ENCODE results near the gene LZTR1. TPM values are rescaled to one million over a fixed set of nuclear protein-coding genes. Genes with fewer than 3 reads are reported as not detected.

Gene LZTR1
- total and polyA plus RNA-seq, 8 donors, result 43.0 to 71.9 (median 58.3) TPM

DNA sequence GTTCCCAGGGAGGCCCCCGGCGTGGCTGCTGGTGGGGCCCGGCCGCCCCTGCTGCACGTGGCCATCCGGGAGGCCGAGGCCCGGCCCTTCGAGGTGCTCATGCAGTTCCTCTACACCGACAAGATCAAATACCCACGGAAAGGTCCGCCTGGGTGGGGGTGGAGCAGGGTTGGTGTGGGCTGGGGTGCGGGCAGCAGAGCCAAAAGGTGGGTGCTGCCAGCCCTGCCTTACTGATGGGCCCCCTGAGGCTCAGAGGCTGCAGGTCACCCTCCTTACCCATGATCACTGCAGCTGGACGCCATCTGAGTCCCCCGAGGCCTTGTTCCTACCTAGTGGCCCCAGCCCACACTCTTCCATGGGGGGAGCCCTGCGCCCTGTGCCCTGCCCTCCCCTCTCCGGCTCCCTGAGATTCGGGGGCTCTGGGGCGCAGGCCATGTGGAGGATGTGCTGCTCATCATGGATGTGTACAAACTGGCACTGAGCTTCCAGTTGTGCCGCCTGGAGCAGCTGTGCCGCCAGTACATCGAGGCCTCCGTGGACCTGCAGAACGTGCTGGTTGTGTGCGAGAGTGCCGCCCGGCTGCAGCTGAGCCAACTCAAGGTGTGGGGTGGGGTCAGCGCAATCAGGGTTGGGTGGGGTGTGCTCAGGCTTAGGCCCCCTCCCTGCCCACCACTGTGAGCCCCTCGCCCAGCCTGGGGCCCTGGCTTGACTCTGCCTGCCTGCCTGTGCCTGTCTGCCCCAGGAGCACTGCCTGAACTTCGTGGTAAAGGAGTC is 12.2 kb downstream of the LZTR1 start:
- H3K36me3 ChIP-seq, result peaks cover 0 to 94% of the 10 kb centered on the region in 2 donors

DNA sequence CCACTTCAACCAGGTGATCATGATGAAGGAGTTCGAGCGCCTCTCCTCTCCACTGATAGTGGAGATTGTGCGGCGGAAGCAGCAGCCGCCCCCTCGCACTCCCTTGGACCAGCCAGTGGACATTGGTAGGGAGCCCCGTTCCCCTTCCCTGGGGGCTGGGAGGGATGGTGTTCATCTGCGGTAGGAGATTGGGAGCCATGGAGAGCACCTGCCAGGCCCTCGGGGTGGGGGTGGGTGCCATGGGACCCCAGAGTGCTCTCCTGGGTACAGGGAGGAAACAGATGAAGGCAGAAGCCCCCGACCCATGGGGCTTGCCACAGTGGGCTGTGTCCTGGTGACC is 12.8 kb downstream of the LZTR1 start:
- TF ChIP-seq, protein P1, sequence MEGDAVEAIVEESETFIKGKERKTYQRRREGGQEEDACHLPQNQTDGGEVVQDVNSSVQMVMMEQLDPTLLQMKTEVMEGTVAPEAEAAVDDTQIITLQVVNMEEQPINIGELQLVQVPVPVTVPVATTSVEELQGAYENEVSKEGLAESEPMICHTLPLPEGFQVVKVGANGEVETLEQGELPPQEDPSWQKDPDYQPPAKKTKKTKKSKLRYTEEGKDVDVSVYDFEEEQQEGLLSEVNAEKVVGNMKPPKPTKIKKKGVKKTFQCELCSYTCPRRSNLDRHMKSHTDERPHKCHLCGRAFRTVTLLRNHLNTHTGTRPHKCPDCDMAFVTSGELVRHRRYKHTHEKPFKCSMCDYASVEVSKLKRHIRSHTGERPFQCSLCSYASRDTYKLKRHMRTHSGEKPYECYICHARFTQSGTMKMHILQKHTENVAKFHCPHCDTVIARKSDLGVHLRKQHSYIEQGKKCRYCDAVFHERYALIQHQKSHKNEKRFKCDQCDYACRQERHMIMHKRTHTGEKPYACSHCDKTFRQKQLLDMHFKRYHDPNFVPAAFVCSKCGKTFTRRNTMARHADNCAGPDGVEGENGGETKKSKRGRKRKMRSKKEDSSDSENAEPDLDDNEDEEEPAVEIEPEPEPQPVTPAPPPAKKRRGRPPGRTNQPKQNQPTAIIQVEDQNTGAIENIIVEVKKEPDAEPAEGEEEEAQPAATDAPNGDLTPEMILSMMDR (IDR thresholded peaks at IDR 0.05), result no peak
- Histone ChIP-seq H3K4me3 (no peak overlapping the region), H3K9me3 (no peaks in the 10 kb centered on the region), H3K4me1 (peaks cover under 1 to 7% of the 10 kb centered on the region in 2 donors), H3K36me3 (peaks cover 0 to 99% of the 10 kb centered on the region in 2 donors), H3K27ac (no peak overlapping the region), H3K27me3 (no peaks in the 10 kb centered on the region)
- DNase-seq, result peak in 1 of 4 donors; percentile 45
- ATAC-seq, result no peak
- intact Hi-C loops (cut with DNase I), result no loop called here

More for the DNA sequence above, 12.2 kb downstream of the LZTR1 start:
- TF ChIP-seq, protein P1 (IDR thresholded peaks at IDR 0.05), result no peak
- intact Hi-C loops (cut with DNase I), result no loop called here
- no peak overlapping the region for H3K27ac ChIP-seq
- no peak overlapping the region for H3K4me3 ChIP-seq
- DNase-seq (peak in 1 of 4 donors; percentile 51), ATAC-seq (no peak)
- no peaks in the 10 kb centered on the region for H3K27me3 ChIP-seq
- H3K4me1 ChIP-seq, result peaks cover 0 to 3% of the 10 kb centered on the region in 2 donors
- no peaks in the 10 kb centered on the region for H3K9me3 ChIP-seq

DNA sequence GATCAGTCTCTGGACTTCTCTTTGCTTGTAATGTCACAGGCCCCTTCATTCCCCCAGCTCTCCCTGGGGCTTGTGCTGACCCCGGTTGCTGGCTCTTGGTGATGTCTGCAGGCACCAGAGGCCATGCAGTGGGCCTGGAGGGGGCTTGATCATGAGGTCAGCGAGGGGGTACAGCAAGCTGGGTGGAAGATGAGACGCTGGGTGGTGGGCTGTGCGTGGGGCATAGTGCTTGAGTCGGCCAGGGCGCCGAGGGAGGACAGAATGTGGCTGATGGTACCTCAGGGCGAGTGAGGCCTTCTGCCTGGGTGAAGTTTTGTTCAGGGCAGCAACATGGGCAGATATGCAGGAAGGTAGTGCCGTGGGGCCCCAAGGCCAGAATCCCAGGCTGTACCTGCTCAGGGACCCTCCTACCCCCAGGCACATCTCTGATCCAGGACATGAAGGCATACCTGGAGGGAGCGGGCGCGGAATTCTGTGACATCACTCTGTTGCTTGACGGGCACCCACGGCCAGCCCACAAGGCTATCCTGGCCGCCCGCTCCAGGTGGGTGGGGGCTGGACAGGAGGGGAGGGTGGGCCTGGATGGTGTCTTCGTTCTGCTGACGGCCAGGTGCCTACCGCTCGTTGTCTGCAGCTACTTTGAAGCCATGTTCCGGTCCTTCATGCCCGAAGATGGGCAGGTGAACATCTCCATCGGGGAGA is 13.4 kb downstream of the LZTR1 start:
- Histone ChIP-seq H3K4me3 (no peak overlapping the region), H3K9me3 (no peaks in the 10 kb centered on the region), H3K4me1 (peaks cover 6 to 13% of the 10 kb centered on the region in 2 donors), H3K36me3 (peaks cover 0 to 99% of the 10 kb centered on the region in 2 donors), H3K27ac (no peak overlapping the region), H3K27me3 (no peaks in the 10 kb centered on the region)
- TF ChIP-seq, protein P1 (IDR thresholded peaks at IDR 0.05), result no peak
- no peak for ATAC-seq
- peak in 1 of 4 donors; percentile 62 for DNase-seq
- intact Hi-C loops (cut with DNase I), result no loop called here

DNA sequence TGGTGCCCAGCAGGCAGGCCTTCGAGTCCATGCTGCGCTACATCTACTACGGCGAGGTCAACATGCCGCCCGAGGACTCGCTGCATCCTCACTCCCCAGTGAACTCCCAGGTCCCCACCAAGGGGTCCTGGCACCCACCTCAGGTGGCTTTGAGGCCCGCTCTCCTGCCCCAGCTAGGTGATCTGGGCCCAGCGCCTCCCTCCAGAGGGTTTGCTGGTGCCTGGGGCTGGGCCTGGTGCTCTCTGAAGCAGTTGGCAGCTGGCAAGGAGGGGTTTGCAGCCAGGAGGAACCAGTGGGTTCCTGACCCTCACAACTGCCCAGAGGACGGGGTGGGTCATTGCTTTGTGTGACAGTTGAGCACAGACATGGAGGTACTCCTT is 13.9 kb downstream of the LZTR1 start:
- Histone ChIP-seq H3K27ac (no peak overlapping the region), H3K27me3 (no peaks in the 10 kb centered on the region), H3K9me3 (no peaks in the 10 kb centered on the region), H3K4me1 (peaks cover 12 to 19% of the 10 kb centered on the region in 2 donors), H3K4me3 (no peak overlapping the region), H3K36me3 (peaks cover 0 to 94% of the 10 kb centered on the region in 2 donors)
- intact Hi-C loops (cut with DNase I), result no loop called here
- TF ChIP-seq, protein P1 (IDR thresholded peaks at IDR 0.05), result no peak
- ATAC-seq (no peak), DNase-seq (no peak)

Data from left lung (tissue), 10 donors.